Heart left ventricle (tissue), 16 donors: ENCODE results near the gene PPME1. TPM values are rescaled to one million over a fixed set of nuclear protein-coding genes. Genes with fewer than 3 reads are reported as not detected.
A peak's percentile ranks its signal among the peaks of the same experiment; 100 is the strongest.

Source experiments
- ATAC-seq, 4 donors: fragments of 200-7000 bp; cut with Tn5 transposase; one replicate each; pipeline ENCODE4 v1.9.1; 2020 to 2022; ENCODE audit warnings: moderate library complexity in 4 of 4, mild to moderate bottlenecking in 3 of 4, moderate number of reproducible peaks in 1 of 4
- DNase-seq, 5 donors: peaks; one replicate each; pipeline ENCODE4 v3.0.0-alpha.2; 2020
- H3K27ac ChIP-seq, 12 donors: fragments of 200-600 bp; sonication (generic) in 4 of 12; one replicate each; pipeline versions ENCODE4 v1.5.0 to v1.8.0; 2016 to 2022; ENCODE audit warnings: mild to moderate bottlenecking in 2 of 12
- H3K27me3 ChIP-seq, 9 donors: fragments of 200-600 bp; sonication (generic) in 2 of 9; one replicate each; pipeline versions ENCODE4 v1.5.1 to v1.8.0; 2016 to 2022; ENCODE audit warnings: mild to moderate bottlenecking in 3 of 9
- H3K36me3 ChIP-seq, 9 donors: fragments of 200-600 bp; sonication (generic) in 2 of 9; one replicate each; pipeline versions ENCODE4 v1.5.0 to v1.8.0; 2018 to 2022; ENCODE audit warnings: mild to moderate bottlenecking in 2 of 9
- H3K4me1 ChIP-seq, 12 donors: fragments of 200-600 bp; sonication (generic) in 4 of 12; one replicate each; pipeline versions ENCODE4 v1.5.0 to v1.8.0; 2016 to 2022; ENCODE audit warnings: mild to moderate bottlenecking in 3 of 12
- H3K4me3 ChIP-seq, 12 donors: fragments of 200-600 bp; sonication (generic) in 4 of 12; one replicate each; pipeline versions ENCODE4 v1.5.0 to v1.8.0; 2017 to 2022; ENCODE audit warnings: mild to moderate bottlenecking in 9 of 12, moderate library complexity in 4 of 12
- H3K9me3 ChIP-seq, 12 donors: fragments of 200-600 bp; sonication (generic) in 4 of 12; one replicate each; pipeline versions ENCODE4 v1.5.0 to v1.8.0; 2016 to 2022; ENCODE audit warnings: mild to moderate bottlenecking in 1 of 12
- POLR2A ChIP-seq, 2 donors: fragments of 450-650 bp; IDR thresholded peaks; one replicate each; pipeline ENCODE4 v1.6.1; 2017; ENCODE audit warnings: antibody characterized with exemption in 2 of 2, mild to moderate bottlenecking in 2 of 2, moderate library complexity in 2 of 2
- WGBS, 4 donors: extraction: QIAGEN DNeasy Blood & Tissue Kit in 2 of 4; methylation state at CpG; one replicate each; pipeline versions ENCODE4 v1.1.5 to v1.1.7; 2013 to 2018; 5-methylcytosine and 5-hydroxymethylcytosine counted together
- intact Hi-C, 10 donors: fragments of 100-400 bp; cut with DNase I; formaldehyde crosslinking; loops; one replicate each; pipeline versions ENCODE4 v1.11.1 to v1.14.2; 2022
- polyA plus RNA-seq, 2 donors: library from polyadenylated mRNA; stranded (reverse); fragments of 200-250 nt; gene quantifications; one replicate each; pipeline ENCODE4 v1.2.3, GENCODE V29; 2013
- total RNA-seq, 9 donors: library from RNA; depleted of rRNA in 2 of 9; stranded (reverse); fragments of >200 nt in 2 of 9; fragmentation: NEBNext Ultra II Directional in 3 of 9; extraction: Animal tissue kit (Norgen Biotek cat#: 25700) in 3 of 9; gene quantifications; one replicate each; pipeline versions ENCODE4 v1.1.0 to v1.2.4, GENCODE V29; 2016 to 2023
- TF ChIP-seq, protein P1 (sequence below), 12 donors: fragments of 200-600 bp; sonication (generic) in 4 of 12; IDR thresholded peaks; one replicate each; pipeline versions ENCODE4 v1.5.0 to v1.8.0; 2018 to 2022; ENCODE audit warnings: antibody characterized with exemption in 12 of 12, mild to moderate bottlenecking in 5 of 12
- donor health status: ischemic (EF 13 %, LVEDD 7.1; RV severe dilation, severe dysfunction).
- donor health status: healthy with polysubstance abuse.
- donor health status: DM: no; HTN: yes; CAD: no.
- donor health status: DM: no; HTN: no; CAD: no.
- donor health status: ischemic (EF 25% LVEDD 6.9; RV normal size, moderate dysfunction).
- donor health status: ischemic (EF 25% LVEDD 5.7; RV mildly dilated, moderate dysfunction).
- donor health status: healthy.
- donor health status: DM: yes; HTN: yes; CAD: no.
- donor health status: ischemic (EF 35%, LVEDD 5.7; RV mildly dilated, moderate dysfunction).
- donor health status: nonischemic (EF 11% LVEDD 7.7; RV severe dilation, severe dysfunction).
- donor health status: DM: yes; HTN: yes; CAD: no.
- donor health status: PGD.
- donor health status: ischemic (EF 29% LVEDD 5.4; RV normal size, mild dysfunction).
- donor health status: nonischemic (EF 23%, LVEDD 6.1; RV moderate dilation, normal function).

Gene PPME1
- total and polyA plus RNA-seq, 11 donors: 21.3 to 40.5 (median 28.5) TPM

DNA sequence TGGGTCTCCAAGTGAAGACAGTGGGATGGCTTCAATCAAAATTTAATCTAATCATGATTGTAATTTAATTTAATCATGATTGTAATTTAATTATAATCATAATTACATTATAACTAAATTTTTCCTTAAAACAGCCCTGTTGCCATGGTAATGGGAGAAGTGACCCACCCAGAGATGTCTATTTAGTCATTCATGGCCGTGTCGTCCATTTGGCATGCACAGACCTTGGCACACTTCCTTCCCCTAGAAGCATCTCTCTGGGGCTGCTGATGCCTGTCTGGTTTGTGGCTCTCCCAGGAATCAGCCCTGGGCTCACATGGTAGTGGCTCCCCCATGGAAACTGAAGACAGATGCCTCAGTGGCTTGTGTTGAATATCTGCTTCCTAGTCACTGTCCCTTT is 113.4 kb downstream of the PPME1 start:
- no peak for ATAC-seq
- H3K4me1 ChIP-seq: peaks cover 0 to 4% (median 0%) of the 10 kb centered on the region in 12 donors
- no peaks in the 10 kb centered on the region for H3K36me3 ChIP-seq
- TF ChIP-seq POLR2A (IDR thresholded peaks at IDR 0.05): no peak
- TF ChIP-seq, protein P1, sequence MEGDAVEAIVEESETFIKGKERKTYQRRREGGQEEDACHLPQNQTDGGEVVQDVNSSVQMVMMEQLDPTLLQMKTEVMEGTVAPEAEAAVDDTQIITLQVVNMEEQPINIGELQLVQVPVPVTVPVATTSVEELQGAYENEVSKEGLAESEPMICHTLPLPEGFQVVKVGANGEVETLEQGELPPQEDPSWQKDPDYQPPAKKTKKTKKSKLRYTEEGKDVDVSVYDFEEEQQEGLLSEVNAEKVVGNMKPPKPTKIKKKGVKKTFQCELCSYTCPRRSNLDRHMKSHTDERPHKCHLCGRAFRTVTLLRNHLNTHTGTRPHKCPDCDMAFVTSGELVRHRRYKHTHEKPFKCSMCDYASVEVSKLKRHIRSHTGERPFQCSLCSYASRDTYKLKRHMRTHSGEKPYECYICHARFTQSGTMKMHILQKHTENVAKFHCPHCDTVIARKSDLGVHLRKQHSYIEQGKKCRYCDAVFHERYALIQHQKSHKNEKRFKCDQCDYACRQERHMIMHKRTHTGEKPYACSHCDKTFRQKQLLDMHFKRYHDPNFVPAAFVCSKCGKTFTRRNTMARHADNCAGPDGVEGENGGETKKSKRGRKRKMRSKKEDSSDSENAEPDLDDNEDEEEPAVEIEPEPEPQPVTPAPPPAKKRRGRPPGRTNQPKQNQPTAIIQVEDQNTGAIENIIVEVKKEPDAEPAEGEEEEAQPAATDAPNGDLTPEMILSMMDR (IDR thresholded peaks at IDR 0.05): no peak
- no peaks in the 10 kb centered on the region for H3K9me3 ChIP-seq
- H3K4me3 ChIP-seq: no peak overlapping the region
- 59 to 76% (median 73%) methylated on average over 2 of the region's 2 CpGs for WGBS, 4 donors
- H3K27ac ChIP-seq: no peak overlapping the region
- H3K27me3 ChIP-seq: no peaks in the 10 kb centered on the region
- DNase-seq: no peak
- intact Hi-C loops: no loop called here

DNA sequence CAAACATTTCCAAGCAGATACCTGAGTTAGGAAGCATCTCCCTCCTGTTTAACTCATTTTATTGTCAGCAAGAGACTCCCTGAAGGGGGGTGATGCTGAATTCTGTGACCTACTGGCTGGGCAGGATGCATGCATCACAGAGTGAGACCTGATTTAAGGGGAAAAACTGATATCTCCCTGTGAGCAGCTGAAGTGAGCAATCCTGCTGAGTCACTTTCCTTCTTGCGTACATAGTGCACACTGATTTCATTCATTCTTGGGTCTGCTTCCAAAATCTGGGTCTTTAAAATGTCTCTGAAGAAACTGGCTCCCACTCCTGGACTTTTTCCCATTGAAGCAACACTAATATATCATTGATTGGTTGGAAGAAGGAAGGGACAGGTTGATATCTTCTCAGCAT is 117.1 kb downstream of the PPME1 start:
- H3K27ac ChIP-seq: peak overlapping the region in 2 of 12 donors; percentile 18 to 49
- 57 to 81% (median 68%) methylated on average over 1 of the region's 1 CpG for WGBS, 4 donors
- peak in 3 of 4 donors; percentile 42 to 96 (median 80) for ATAC-seq

DNA sequence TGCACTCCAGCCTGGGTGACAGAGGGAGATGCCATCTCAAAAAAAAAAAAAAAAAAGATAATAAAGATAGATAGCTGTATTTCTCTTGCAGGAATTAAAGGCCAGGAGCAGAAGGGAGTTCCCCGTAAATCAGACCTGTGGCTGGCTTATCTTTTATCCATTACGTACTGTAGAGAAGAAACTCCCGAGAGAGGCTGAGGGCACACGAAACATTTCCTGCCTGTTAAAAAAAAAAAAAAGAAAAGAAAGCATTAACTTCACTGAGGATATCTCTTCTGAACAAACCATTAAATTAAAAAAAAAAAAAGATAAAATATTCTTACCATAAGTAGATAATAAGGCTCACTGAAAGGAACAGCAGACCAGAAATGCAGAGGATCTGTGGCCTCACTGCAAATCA is 117.8 kb downstream of the PPME1 start:
- H3K36me3 ChIP-seq: no peaks in the 10 kb centered on the region
- intact Hi-C loops: no loop called here
- WGBS, 4 donors: 34 to 54% (median 46%) methylated on average over 4 of the region's 4 CpGs
- no peak for DNase-seq
- no peak overlapping the region for H3K27ac ChIP-seq
- no peak overlapping the region for H3K4me3 ChIP-seq
- no peaks in the 10 kb centered on the region for H3K9me3 ChIP-seq
- no peak for TF ChIP-seq POLR2A (IDR thresholded peaks at IDR 0.05)
- peaks cover 0 to 4% (median 0%) of the 10 kb centered on the region in 12 donors for H3K4me1 ChIP-seq
- ATAC-seq: peak in 1 of 4 donors; percentile 14
- no peaks in the 10 kb centered on the region for H3K27me3 ChIP-seq

More for the DNA sequence above, 117.1 kb downstream of the PPME1 start:
- H3K4me3 ChIP-seq: no peak overlapping the region
- H3K9me3 ChIP-seq: no peaks in the 10 kb centered on the region
- no peak for DNase-seq
- intact Hi-C loops: no loop called here
- H3K4me1 ChIP-seq: peaks cover 0 to 4% (median 0%) of the 10 kb centered on the region in 12 donors
- H3K27me3 ChIP-seq: no peaks in the 10 kb centered on the region
- TF ChIP-seq, protein P1 (IDR thresholded peaks at IDR 0.05): no peak
- no peak for TF ChIP-seq POLR2A (IDR thresholded peaks at IDR 0.05)
- no peaks in the 10 kb centered on the region for H3K36me3 ChIP-seq

DNA sequence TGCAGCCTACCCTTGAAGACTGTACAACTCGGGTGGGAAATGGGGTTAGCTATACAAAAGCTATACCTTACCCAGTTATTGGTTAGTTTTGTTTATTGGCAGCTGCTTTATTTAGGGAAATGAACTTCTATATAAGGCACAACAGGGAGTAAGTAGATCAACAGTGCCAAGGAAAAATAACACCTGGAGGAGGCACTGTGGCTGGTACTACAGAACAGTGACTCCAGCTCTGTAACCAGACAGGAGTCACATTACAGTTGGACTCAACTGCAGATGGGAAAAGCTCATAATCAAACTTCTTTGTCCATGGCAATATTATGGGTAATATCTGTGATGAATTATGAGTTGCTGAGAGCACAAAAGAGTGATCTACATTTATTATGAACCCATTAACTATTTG is 126.4 kb downstream of the PPME1 start:
- H3K4me3 ChIP-seq: no peak overlapping the region
- WGBS, 4 donors: 91 to 97% (median 94%) methylated on average over 1 of the region's 1 CpG
- H3K4me1 ChIP-seq: no peaks in the 10 kb centered on the region
- intact Hi-C loops: no loop called here
- no peaks in the 10 kb centered on the region for H3K36me3 ChIP-seq
- no peak overlapping the region for H3K27ac ChIP-seq
- H3K27me3 ChIP-seq: no peaks in the 10 kb centered on the region
- DNase-seq (no peak), ATAC-seq (no peak)
- no peaks in the 10 kb centered on the region for H3K9me3 ChIP-seq
- TF ChIP-seq POLR2A (IDR thresholded peaks at IDR 0.05): no peak
- TF ChIP-seq, protein P1 (IDR thresholded peaks at IDR 0.05): no peak

DNA sequence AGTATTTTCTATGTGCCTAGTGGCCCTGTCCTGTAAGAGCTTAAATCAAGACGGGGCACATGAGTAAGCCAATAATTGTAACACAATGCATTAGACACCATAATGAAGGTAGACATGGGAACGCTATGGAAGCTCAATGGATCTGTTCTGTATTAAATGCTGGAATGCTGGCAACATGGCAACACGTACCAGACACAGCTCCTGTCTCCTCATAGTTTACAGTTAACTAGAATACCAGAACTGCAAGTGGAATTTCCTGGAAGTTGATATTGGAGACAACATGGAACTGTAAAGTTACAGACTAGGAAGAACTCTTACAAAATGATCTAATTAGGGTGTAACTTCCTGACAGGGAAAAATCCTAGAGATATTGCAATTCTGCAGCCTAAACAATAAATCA is 127.9 kb downstream of the PPME1 start:
- Histone ChIP-seq H3K27ac (no peak overlapping the region), H3K4me1 (no peaks in the 10 kb centered on the region), H3K9me3 (no peaks in the 10 kb centered on the region), H3K27me3 (no peaks in the 10 kb centered on the region), H3K36me3 (no peaks in the 10 kb centered on the region), H3K4me3 (no peak overlapping the region)
- intact Hi-C loops: no loop called here
- 63 to 79% (median 75%) methylated on average over 3 of the region's 3 CpGs for WGBS, 4 donors
- no peak for DNase-seq
- ATAC-seq: no peak
- no peak for TF ChIP-seq POLR2A (IDR thresholded peaks at IDR 0.05)
- TF ChIP-seq, protein P1 (IDR thresholded peaks at IDR 0.05): no peak
